H1 (cell line): ENCODE measurements around the gene CSGALNACT2. TPM values are rescaled to one million over a fixed set of nuclear protein-coding genes. Genes with fewer than 3 reads are reported as not detected.

Experiments used
- CTCF ChIA-PET: fragments of 300-600 bp; sonication (Branson Sonifier 250); formaldehyde crosslinking; loops from one replicate; lab custom pipeline; 2021; ENCODE audit not compliant: partially characterized antibody; lab: Charles Lee
- POLR2A ChIA-PET: fragments of 300-600 bp; sonication (Branson Sonifier 250); formaldehyde crosslinking; loops from one replicate; lab custom pipeline; 2021; ENCODE audit warnings: inconsistent platforms; ENCODE audit not compliant: partially characterized antibody; lab: Charles Lee
- DNase-seq, 2 experiments: peaks; one replicate each; pipeline versions ENCODE4 v3.0.0 to v3.0.0-alpha.2; 2010 to 2022; ENCODE audit warnings: low spot score in 2 of 2, low read depth in 1 of 2, mixed read lengths in 1 of 2
- FAIRE-seq: peaks from 2 replicates; lab custom pipeline; 2011; peaks lifted over from hg19 to GRCh38; lab: Jason Lieb, UNC
- H2AFZ ChIP-seq: 2 replicates; pipeline ENCODE4 v1.8.1; 2012; ENCODE audit warnings: low read length, inconsistent platforms
- H2AK5ac ChIP-seq: 2 replicates; pipeline ENCODE4 v1.6.1; 2013; ENCODE audit warnings: low read depth, low read length
- H2BK120ac ChIP-seq: replicated peaks from 2 replicates; pipeline ENCODE3; 2013; ENCODE audit warnings: low read depth, low read length, inconsistent platforms
- H2BK12ac ChIP-seq: 2 replicates; pipeline ENCODE4 v1.6.1; 2013; ENCODE audit warnings: low read depth, low read length
- H2BK15ac ChIP-seq: 2 replicates; pipeline ENCODE4 v1.6.1; 2013; ENCODE audit warnings: low read length
- H2BK20ac ChIP-seq: 2 replicates; pipeline ENCODE4 v1.6.1; 2013; ENCODE audit warnings: low read length
- H2BK5ac ChIP-seq: 2 replicates; pipeline ENCODE4 v1.6.1; 2013; ENCODE audit warnings: low read depth, low read length
- H3K14ac ChIP-seq: 2 replicates; pipeline ENCODE4 v1.6.1; 2013; ENCODE audit warnings: inconsistent platforms; ENCODE audit not compliant: insufficient read length
- H3K18ac ChIP-seq: 2 replicates; pipeline ENCODE4 v1.6.1; 2013; ENCODE audit warnings: low read length; ENCODE audit errors: extremely low read depth
- H3K23ac ChIP-seq: 2 replicates; pipeline ENCODE4 v1.6.1; 2013; ENCODE audit warnings: inconsistent platforms; ENCODE audit not compliant: insufficient read length
- H3K23me2 ChIP-seq: 2 replicates; pipeline ENCODE4 v1.6.1; 2013; ENCODE audit warnings: low read depth, low read length
- H3K27ac ChIP-seq: 2 replicates; pipeline ENCODE4 v1.6.1; 2011; ENCODE audit warnings: low read depth, low read length, inconsistent platforms
- H3K27me3 ChIP-seq, 4 experiments: replicated peaks in 1 of 4; 1 replicate in 1 of 4; 2 replicates in 3 of 4; pipeline versions ENCODE4 v1.6.1 to v1.8.1; 2011 to 2013; ENCODE audit warnings: low read length in 3 of 4, mild to moderate bottlenecking in 3 of 4, inconsistent platforms in 2 of 4, mixed read lengths in 2 of 4, moderate library complexity in 1 of 4; ENCODE audit not compliant: control insufficient read depth in 3 of 4, insufficient read depth in 3 of 4; ENCODE audit errors: extremely low read depth in 1 of 4
- H3K36me3 ChIP-seq, 4 experiments: 2 replicates each; pipeline versions ENCODE4 v1.6.1 to v1.8.1; 2011 to 2013; ENCODE audit warnings: mild to moderate bottlenecking in 4 of 4, low read length in 3 of 4, moderate library complexity in 2 of 4, control low read depth in 1 of 4, inconsistent platforms in 1 of 4; ENCODE audit not compliant: insufficient read depth in 4 of 4, control insufficient read depth in 2 of 4
- H3K4ac ChIP-seq: replicated peaks from 2 replicates; pipeline ENCODE3; 2013; ENCODE audit warnings: low read length, low read depth, mixed read lengths, inconsistent platforms; ENCODE audit not compliant: insufficient read length
- H3K4me1 ChIP-seq, 4 experiments: replicated peaks in 1 of 4; 1 replicate in 1 of 4; 2 replicates in 3 of 4; pipeline versions ENCODE4 v1.6.1 to v1.8.1; 2011 to 2013; ENCODE audit warnings: low read length in 3 of 4, inconsistent platforms in 2 of 4, mixed read lengths in 1 of 4; ENCODE audit not compliant: insufficient read depth in 4 of 4, control insufficient read depth in 3 of 4
- H3K4me2 ChIP-seq, 2 experiments: 2 replicates each; pipeline versions ENCODE4 v1.6.1 to v1.8.1; 2011 to 2013; ENCODE audit warnings: low read depth in 2 of 2, low read length in 2 of 2, control low read depth in 1 of 2, inconsistent platforms in 1 of 2, mild to moderate bottlenecking in 1 of 2; ENCODE audit not compliant: insufficient read depth in 1 of 2
- H3K4me3 ChIP-seq, 4 experiments: fragments of 200-600, 300-600 bp in 1 of 4; sonication (generic), shearing (Covaris generic), sonication (Bioruptor Twin) in 1 of 4; 2 replicates each; pipeline versions ENCODE4 v1.5.1 to v1.8.1; 2011 to 2016; ENCODE audit warnings: low read length in 4 of 4, low read depth in 3 of 4, control low read depth in 2 of 4, inconsistent platforms in 2 of 4, mild to moderate bottlenecking in 2 of 4, mixed read lengths in 1 of 4, moderate library complexity in 1 of 4; ENCODE audit not compliant: insufficient read depth in 2 of 4; ENCODE audit errors: extremely low read depth in 1 of 4
- H3K56ac ChIP-seq: replicated peaks from 2 replicates; pipeline ENCODE3; 2013; ENCODE audit warnings: low read depth, mild to moderate bottlenecking, mixed read lengths, low read length, inconsistent platforms; ENCODE audit not compliant: insufficient read length
- H3K79me1 ChIP-seq: 2 replicates; pipeline ENCODE4 v1.6.1; 2013; ENCODE audit warnings: low read depth, low read length, control low read depth
- H3K79me2 ChIP-seq, 2 experiments: 2 replicates each; pipeline versions ENCODE4 v1.6.1 to v1.8.1; 2012 to 2013; ENCODE audit warnings: low read length in 2 of 2, mild to moderate bottlenecking in 2 of 2, inconsistent platforms in 1 of 2; ENCODE audit not compliant: insufficient read depth in 2 of 2, control insufficient read depth in 1 of 2
- H3K9ac ChIP-seq, 4 experiments: replicated peaks in 1 of 4; 1 replicate in 1 of 4; 2 replicates in 3 of 4; pipeline versions ENCODE4 v1.6.1 to v1.8.1; 2011 to 2013; ENCODE audit warnings: low read depth in 3 of 4, low read length in 3 of 4, control low read depth in 2 of 4, mild to moderate bottlenecking in 2 of 4, moderate library complexity in 2 of 4, inconsistent platforms in 1 of 4; ENCODE audit errors: extremely low read depth in 1 of 4
- H3K9me3 ChIP-seq, 2 experiments: 2 replicates each; pipeline versions ENCODE4 v1.6.1 to v1.8.1; 2012 to 2013; ENCODE audit warnings: mild to moderate bottlenecking in 2 of 2, moderate library complexity in 2 of 2, control low read depth in 1 of 2, inconsistent platforms in 1 of 2, low read depth in 1 of 2, low read length in 1 of 2, mixed read lengths in 1 of 2; ENCODE audit not compliant: insufficient read depth in 2 of 2
- H4K20me1 ChIP-seq, 2 experiments: replicated peaks in 1 of 2; 2 replicates each; pipeline versions ENCODE3 to v1.8.1; 2011 to 2013; ENCODE audit warnings: inconsistent platforms in 2 of 2, low read length in 2 of 2, mild to moderate bottlenecking in 1 of 2; ENCODE audit not compliant: insufficient read depth in 2 of 2, control insufficient read depth in 1 of 2
- H4K5ac ChIP-seq: 2 replicates; pipeline ENCODE4 v1.6.1; 2013; ENCODE audit warnings: low read length, low read depth, mixed read lengths, inconsistent platforms; ENCODE audit not compliant: insufficient read length
- H4K8ac ChIP-seq: 2 replicates; pipeline ENCODE4 v1.8.0; 2013; ENCODE audit warnings: mild to moderate bottlenecking, moderate library complexity, low read length, inconsistent platforms; ENCODE audit not compliant: insufficient read depth; ENCODE audit errors: extremely low read depth
- H4K91ac ChIP-seq: replicated peaks from 2 replicates; pipeline ENCODE3; 2013; ENCODE audit warnings: low read length, mixed read lengths, inconsistent platforms; ENCODE audit not compliant: insufficient read length
- RAD21 ChIP-seq, 2 experiments: IDR thresholded peaks in 1 of 2; conservative IDR thresholded peaks in 1 of 2; 2 replicates each; pipeline ENCODE4 v1.6.1; 2011; ENCODE audit warnings: low read depth in 2 of 2, low read length in 2 of 2, improper control_type of control experiment in 1 of 2, inconsistent platforms in 1 of 2, mild to moderate bottlenecking in 1 of 2, moderate library complexity in 1 of 2
- RFX5 ChIP-seq: IDR thresholded peaks from 2 replicates; pipeline ENCODE4 v1.6.1; 2011; ENCODE audit warnings: low read depth, low read length, improper control_type of control experiment, borderline replicate concordance
- SAP30 ChIP-seq: fragments of 300-600 bp; sonication (generic); IDR thresholded peaks from 2 replicates; pipeline ENCODE4 v1.7.1; 2012; ENCODE audit warnings: low read length, moderate library complexity, mild to moderate bottlenecking, inconsistent platforms; ENCODE audit not compliant: insufficient read depth, insufficient replicate concordance
- YY1 ChIP-seq: IDR thresholded peaks from 2 replicates; pipeline ENCODE4 v1.6.1; 2011; ENCODE audit warnings: low read depth, mild to moderate bottlenecking, low read length
- WGBS, 2 experiments: shearing (Covaris generic) in 1 of 2; methylation state at CpG; one replicate each; pipeline versions ENCODE4 v1.1.6 to v1.1.7; 2013 to 2015; ENCODE audit warnings: low lambda C conversion rate in 2 of 2, mixed read lengths in 2 of 2, inconsistent platforms in 1 of 2, low coverage in 1 of 2, missing lambda C conversion rate in 1 of 2; ENCODE audit not compliant: insufficient replicate concordance in 2 of 2, insufficient coverage in 1 of 2, insufficient read length in 1 of 2; ENCODE audit errors: extremely low coverage in 1 of 2, missing lambda C conversion rate in 1 of 2; 5-methylcytosine and 5-hydroxymethylcytosine counted together
- polyA plus RNA-seq, 7 experiments: library from polyadenylated mRNA; depleted of rRNA in 3 of 7; stranded (reverse) in 5 of 7; unstranded in 2 of 7; fragments of >200 nt in 5 of 7; fragments of 200-250 nt in 2 of 7; gene quantifications; 1 replicate in 5 of 7; 2 replicates in 1 of 7; 4 replicates in 1 of 7; pipeline versions ENCODE4 v1.2.1 to v1.2.3, GENCODE V29; 2011 to 2013; ENCODE audit warnings: missing spikeins in 2 of 7, mixed read lengths in 2 of 7
- total RNA-seq: library from RNA; stranded (reverse); fragmentation: NEBNext Ultra II Directional; extraction: Animal tissue kit (Norgen Biotek cat#: 25700); gene quantifications from 2 replicates; pipeline ENCODE4 v1.2.1, GENCODE V29; 2021
- TF ChIP-seq, protein P1 (sequence below): IDR thresholded peaks from 2 replicates; pipeline ENCODE4 v1.6.1; 2011; ENCODE audit warnings: low read depth, mild to moderate bottlenecking, low read length; ENCODE audit not compliant: insufficient read depth

CSGALNACT2 gene
- total and polyA plus RNA-seq, 2 of the 8 experiments (the other 6 are each of a cell fraction or from before 2014, with no cell fraction given), result 2.6 to 5.3 TPM

DNA sequence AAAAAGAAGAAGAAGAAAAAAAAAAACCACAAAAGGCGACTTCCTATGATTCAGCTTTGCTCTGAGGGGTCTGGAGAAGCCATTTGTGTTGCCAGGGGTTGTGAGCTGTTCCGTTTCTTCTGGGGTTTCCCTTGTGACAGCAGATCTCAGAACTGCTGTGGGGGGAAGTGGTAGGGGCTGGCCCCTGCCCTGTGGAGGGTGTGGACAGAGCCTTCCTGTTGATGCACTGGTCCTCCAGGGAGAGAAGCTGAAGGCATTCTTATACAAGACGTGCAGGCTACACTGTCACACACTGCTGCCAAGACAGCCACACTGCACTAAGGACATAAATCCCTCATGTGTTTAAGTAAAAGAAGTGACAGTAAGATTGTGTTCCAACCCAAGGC lies 17.3 kb upstream of the CSGALNACT2 start:
- Histone ChIP-seq H3K4ac (no peak overlapping the region), H3K18ac (no peak overlapping the region), H2AFZ (no peak overlapping the region), H4K5ac (no peak overlapping the region), H3K79me2 (no peaks in the 10 kb centered on the region), H3K27me3 (no peaks in the 10 kb centered on the region), H4K20me1 (peaks cover 0 to 3% of the 10 kb centered on the region in 2 experiments), H3K9ac (no peak overlapping the region), H3K27ac (no peak overlapping the region), H3K23ac (no peak overlapping the region), H2AK5ac (no peak overlapping the region), H3K14ac (no peak overlapping the region), H3K36me3 (no peaks in the 10 kb centered on the region; a peak in 2 of 8 replicates), H4K8ac (no peak overlapping the region), H2BK12ac (no peak overlapping the region), H2BK120ac (no peak overlapping the region), H2BK20ac (no peak overlapping the region), H3K79me1 (no peaks in the 10 kb centered on the region), H3K4me2 (no peak overlapping the region), H3K56ac (no peak overlapping the region), H3K4me3 (no peak overlapping the region), H3K4me1 (no peaks in the 10 kb centered on the region), H2BK5ac (no peak overlapping the region), H3K23me2 (no peaks in the 10 kb centered on the region), H4K91ac (no peak overlapping the region), H3K9me3 (no peaks in the 10 kb centered on the region), H2BK15ac (no peak overlapping the region)
- DNase-seq, result no peak
- WGBS, 2 experiments, result 71% methylated on average over 3 of the region's 3 CpGs; no CpG with 5 or more reads in 1 of the 2 experiments
- TF ChIP-seq RFX5, result no peak
- no peak for TF ChIP-seq SAP30
- no peak for TF ChIP-seq YY1
- TF ChIP-seq, protein P1, sequence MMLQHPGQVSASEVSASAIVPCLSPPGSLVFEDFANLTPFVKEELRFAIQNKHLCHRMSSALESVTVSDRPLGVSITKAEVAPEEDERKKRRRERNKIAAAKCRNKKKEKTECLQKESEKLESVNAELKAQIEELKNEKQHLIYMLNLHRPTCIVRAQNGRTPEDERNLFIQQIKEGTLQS, result no peak
- no peak for TF ChIP-seq RAD21 (IDR thresholded peaks at IDR 0.05 in 1 of 2, conservative IDR thresholded peaks at IDR 0.05 in 1 of 2; ENCODE audit: low read depth in 2 of 2, low read length in 2 of 2)
- no peak for FAIRE-seq
- ChIA-PET POLR2A (no interaction called here), CTCF (interaction anchor here (1.2 to 1.4 kb wide), 3 partner anchors 8 to 81 kb away, joined by 3 to 8 read pairs (median 7); no protein-coding TSS in a partner anchor)
